GM19240 (cell line): Measurements from ENCODE around the gene RNF217.
"Not testable (repeated sequence)": the region's sequence is repeated elsewhere in the genome, so short reads cannot be mapped to it uniquely, and the experiment has no call there.

Experiments
- DNase-seq: peaks from one replicate; pipeline ENCODE4 v3.0.0; 2011; ENCODE audit warnings: low spot score; ENCODE audit not compliant: insufficient read length

RNF217 gene

GRCh38 chr6:124961777-124962638 lies at the start of gene RNF217:
TSS of gene RNF217 (plus strand) at chr6:124962437. CDS start at chr6:124962545, 108 bp downstream.
- DNase-seq, result no peak

- DNase-seq, result no peak
These were observed 49.2 kb upstream of the RNF217 start for GRCh38 chr6:124913056-124913455.

- no peak for DNase-seq
These were observed 44.5 kb upstream of the RNF217 start for GRCh38 chr6:124917769-124918168.

- DNase-seq, result not testable (repeated sequence)
These were observed 42.5 kb upstream of the RNF217 start for GRCh38 chr6:124919703-124920102.

- no peak for DNase-seq
These were observed 37.9 kb upstream of the RNF217 start for GRCh38 chr6:124924333-124924759.

GRCh38 chr6:124926435-124926834 lies 35.8 kb upstream of the RNF217 start:
- no peak for DNase-seq

GRCh38 chr6:124927806-124928205 lies 34.4 kb upstream of the RNF217 start:
- DNase-seq, result no peak

GRCh38 chr6:124928851-124929250 lies 33.4 kb upstream of the RNF217 start:
- no peak for DNase-seq

- no peak for DNase-seq
These were observed 24.6 kb upstream of the RNF217 start for GRCh38 chr6:124937645-124938044.

GRCh38 chr6:124941259-124941658 lies 21.0 kb upstream of the RNF217 start:
- DNase-seq, result no peak

GRCh38 chr6:124943658-124944057 lies 18.6 kb upstream of the RNF217 start:
- DNase-seq, result no peak

GRCh38 chr6:124947971-124948451 lies 14.2 kb upstream of the RNF217 start:
- no peak for DNase-seq

- no peak for DNase-seq
These were observed 12.5 kb upstream of the RNF217 start for GRCh38 chr6:124949706-124950105.

GRCh38 chr6:124953808-124954207 lies 8.4 kb upstream of the RNF217 start:
- DNase-seq, result no peak

- no peak for DNase-seq
These were observed 7.0 kb upstream of the RNF217 start for GRCh38 chr6:124955108-124955856.

GRCh38 chr6:124956018-124956417 lies 6.2 kb upstream of the RNF217 start:
- DNase-seq, result no peak

GRCh38 chr6:124958149-124958548 lies 4.1 kb upstream of the RNF217 start:
- no peak for DNase-seq

- DNase-seq, result no peak
These were observed 3.4 kb upstream of the RNF217 start for GRCh38 chr6:124958759-124959354.

- DNase-seq, result no peak
These were observed 1.3 kb upstream of the RNF217 start for GRCh38 chr6:124960757-124961463.

GRCh38 chr6:124961464-124961776 lies 817 bp upstream of the RNF217 start:
- no peak for DNase-seq

GRCh38 chr6:124962639-124963415 lies 590 bp downstream of the RNF217 start:
- DNase-seq, result no peak
